Bronchial epithelial cell (primary cell): ENCODE measurements around the gene PRKCG. TPM values are rescaled to one million over a fixed set of nuclear protein-coding genes. Genes with fewer than 3 reads are reported as not detected.

Experiments used
- DNase-seq: peaks from one replicate; pipeline ENCODE4 v3.0.0-alpha.2; 2010; ENCODE audit warnings: low read depth
- FAIRE-seq: peaks from 2 replicates; lab custom pipeline; 2011; peaks lifted over from hg19 to GRCh38; lab: Jason Lieb, UNC
- H3K27me3 ChIP-seq: 2 replicates; pipeline ENCODE4 v1.5.1; 2011; ENCODE audit warnings: low read length; ENCODE audit not compliant: control insufficient read depth, insufficient read depth
- H3K36me3 ChIP-seq: 2 replicates; pipeline ENCODE4 v1.5.1; 2011; ENCODE audit warnings: low read length; ENCODE audit not compliant: control insufficient read depth, insufficient read depth
- H3K4me3 ChIP-seq: 2 replicates; pipeline ENCODE4 v1.5.1; 2011; ENCODE audit warnings: mild to moderate bottlenecking, low read depth, low read length, control low read depth
- CTCF ChIP-seq: IDR thresholded peaks from 2 replicates; pipeline ENCODE4 v1.5.1; 2011; ENCODE audit warnings: mild to moderate bottlenecking, moderate library complexity, low read length, control low read depth, inconsistent platforms; ENCODE audit not compliant: insufficient read depth, severe bottlenecking
- total RNA-seq: library from RNA; depleted of rRNA; stranded (reverse); fragments of >200 nt; gene quantifications from 2 replicates; pipeline ENCODE4 v1.2.1, GENCODE V29; 2014

The PRKCG gene
- total RNA-seq, 1 donor from 2014 or later = not detected

- TF ChIP-seq CTCF = no peak
- no peak overlapping the region for H3K4me3 ChIP-seq
- H3K27me3 ChIP-seq = peaks cover 13% of the 10 kb centered on the region
- DNase-seq (no peak), FAIRE-seq (no peak)
- H3K36me3 ChIP-seq = peaks cover 8% of the 10 kb centered on the region
Measured at GRCh38 chr19:53876651-53877224, 5.3 kb upstream of the PRKCG start.

GRCh38 chr19:53877361-53877766 is 4.6 kb upstream of the PRKCG start:
- TF ChIP-seq CTCF = no peak
- Histone ChIP-seq H3K27me3 (peaks cover 16% of the 10 kb centered on the region), H3K4me3 (no peak overlapping the region), H3K36me3 (peaks cover 8% of the 10 kb centered on the region)
- FAIRE-seq (no peak), DNase-seq (no peak)

GRCh38 chr19:53878776-53879139 is 3.2 kb upstream of the PRKCG start:
- DNase-seq (no peak), FAIRE-seq (no peak)
- no peak for TF ChIP-seq CTCF
- H3K4me3 ChIP-seq = peak overlapping the region; percentile 40
- peaks cover 24% of the 10 kb centered on the region for H3K27me3 ChIP-seq
- peaks cover 5% of the 10 kb centered on the region for H3K36me3 ChIP-seq

- H3K36me3 ChIP-seq = no peaks in the 10 kb centered on the region
- peak overlapping the region; percentile 40 for H3K4me3 ChIP-seq
- peaks cover 26% of the 10 kb centered on the region for H3K27me3 ChIP-seq
- DNase-seq (peak; percentile 64), FAIRE-seq (no peak)
- TF ChIP-seq CTCF = no peak
Measured at GRCh38 chr19:53879140-53880081, 2.6 kb upstream of the PRKCG start.

GRCh38 chr19:53880711-53881481 is 1.1 kb upstream of the PRKCG start:
- Histone ChIP-seq H3K36me3 (no peaks in the 10 kb centered on the region), H3K4me3 (no peak overlapping the region), H3K27me3 (peaks cover 29% of the 10 kb centered on the region)
- DNase-seq (no peak), FAIRE-seq (no peak)
- no peak for TF ChIP-seq CTCF
